ENCODE data around the gene EFEMP2.
A peak's percentile ranks its signal among the peaks of the same experiment; 100 is the strongest.

EFEMP2 gene

GRCh38 chr11:65867284-65868071 lies 5.1 kb downstream of the EFEMP2 start:
- H3K9me3 ChIP-seq = no peaks in the 10 kb centered on the region
- no peak overlapping the region for H3K4me2 ChIP-seq
- peaks cover 89% of the 10 kb centered on the region for H4K20me1 ChIP-seq
- peaks cover 60% of the 10 kb centered on the region for H3K36me3 ChIP-seq
- H3K9ac ChIP-seq = no peak overlapping the region
- no peak overlapping the region for H3K4me3 ChIP-seq
- H3K27me3 ChIP-seq = peaks cover 27% of the 10 kb centered on the region
- TF ChIP-seq Cebpa-rat (IDR thresholded peaks at IDR 0.05) = no peak
- H3K4me1 ChIP-seq = peaks cover 32% of the 10 kb centered on the region
- no peak overlapping the region for H3K27ac ChIP-seq

GRCh38 chr11:65866509-65867283 lies 5.9 kb downstream of the EFEMP2 start:
- Histone ChIP-seq H3K9ac (no peak overlapping the region), H3K27ac (no peak overlapping the region), H3K4me2 (no peak overlapping the region), H3K4me3 (no peak overlapping the region), H4K20me1 (peaks cover 93% of the 10 kb centered on the region), H3K9me3 (no peaks in the 10 kb centered on the region), H3K27me3 (peaks cover 20% of the 10 kb centered on the region), H3K36me3 (peaks cover 68% of the 10 kb centered on the region), H3K4me1 (peaks cover 33% of the 10 kb centered on the region)
- no peak for TF ChIP-seq Cebpa-rat (IDR thresholded peaks at IDR 0.05)

- Histone ChIP-seq H3K9ac (no peak overlapping the region), H3K4me3 (no peak overlapping the region), H4K20me1 (peaks cover 90% of the 10 kb centered on the region), H3K4me2 (no peak overlapping the region), H3K27me3 (peaks cover 18% of the 10 kb centered on the region), H3K36me3 (peaks cover 70% of the 10 kb centered on the region), H3K27ac (no peak overlapping the region), H3K4me1 (peaks cover 30% of the 10 kb centered on the region), H3K9me3 (no peaks in the 10 kb centered on the region)
- no peak for TF ChIP-seq Cebpa-rat (IDR thresholded peaks at IDR 0.05)
These were observed 6.9 kb downstream of the EFEMP2 start for GRCh38 chr11:65865550-65866172.

GRCh38 chr11:65864706-65865471 lies 7.7 kb downstream of the EFEMP2 start:
- H4K20me1 ChIP-seq = peaks cover 82% of the 10 kb centered on the region
- H3K27ac ChIP-seq = no peak overlapping the region
- H3K9ac ChIP-seq = no peak overlapping the region
- no peak overlapping the region for H3K4me3 ChIP-seq
- H3K27me3 ChIP-seq = peaks cover 16% of the 10 kb centered on the region
- H3K9me3 ChIP-seq = no peaks in the 10 kb centered on the region
- no peak for TF ChIP-seq Cebpa-rat (IDR thresholded peaks at IDR 0.05)
- no peak overlapping the region for H3K4me2 ChIP-seq
- H3K36me3 ChIP-seq = peaks cover 70% of the 10 kb centered on the region
- H3K4me1 ChIP-seq = peaks cover 24% of the 10 kb centered on the region

- Histone ChIP-seq H3K4me1 (peaks cover 20% of the 10 kb centered on the region), H3K9me3 (no peaks in the 10 kb centered on the region), H3K4me3 (no peak overlapping the region), H4K20me1 (peaks cover 75% of the 10 kb centered on the region), H3K36me3 (peaks cover 70% of the 10 kb centered on the region), H3K9ac (no peak overlapping the region), H3K27me3 (peaks cover 8% of the 10 kb centered on the region; the same call in 1 of the 2 replicates), H3K4me2 (no peak overlapping the region), H3K27ac (no peak overlapping the region)
- no peak for TF ChIP-seq Cebpa-rat (IDR thresholded peaks at IDR 0.05)
These were observed 8.5 kb downstream of the EFEMP2 start for GRCh38 chr11:65863889-65864705.

GRCh38 chr11:65862941-65863888 lies 9.4 kb downstream of the EFEMP2 start:
- Histone ChIP-seq H3K27me3 (0 out of 2 replicates have a peak, but pooled peaks cover under 1% of the 10 kb centered on the region), H3K4me3 (no peak overlapping the region), H3K9ac (0 out of 2 replicates have a peak overlapping the region, but pooled peaks have one; percentile 22), H3K27ac (no peak overlapping the region), H3K4me2 (no peak overlapping the region), H3K36me3 (peaks cover 66% of the 10 kb centered on the region), H4K20me1 (peaks cover 66% of the 10 kb centered on the region), H3K4me1 (peaks cover 26% of the 10 kb centered on the region), H3K9me3 (no peaks in the 10 kb centered on the region)
- no peak for TF ChIP-seq Cebpa-rat (IDR thresholded peaks at IDR 0.05)

GRCh38 chr11:65862191-65862735 lies 10.3 kb downstream of the EFEMP2 start:
- 0 out of 2 replicates have a peak overlapping the region, but pooled peaks have one; percentile 96 for H3K9ac ChIP-seq
- TF ChIP-seq Cebpa-rat (IDR thresholded peaks at IDR 0.05) = no peak
- H3K4me2 ChIP-seq = peak overlapping the region; percentile 89
- no peaks in the 10 kb centered on the region for H3K9me3 ChIP-seq
- H3K36me3 ChIP-seq = peaks cover 58% of the 10 kb centered on the region
- peaks cover 66% of the 10 kb centered on the region for H4K20me1 ChIP-seq
- peaks cover 26% of the 10 kb centered on the region for H3K4me1 ChIP-seq
- H3K27ac ChIP-seq = no peak overlapping the region
- no peaks in the 10 kb centered on the region for H3K27me3 ChIP-seq
- H3K4me3 ChIP-seq = peak overlapping the region; percentile 91; the same call in 1 of the 2 replicates
